Small intestine (tissue), 7 donors: Measurements from ENCODE around the gene HPSE2. TPM values are rescaled to one million over a fixed set of nuclear protein-coding genes. Genes with fewer than 3 reads are reported as not detected.

Source experiments
- DNase-seq, 2 donors: peaks; one replicate each; pipeline versions ENCODE4 v3.0.0 to v3.0.0-alpha.2; 2013
- FAIRE-seq: peaks from 2 replicates; lab custom pipeline; 2012; peaks lifted over from hg19 to GRCh38; lab: Jason Lieb, UNC
- H3K27ac ChIP-seq, 3 donors: one replicate each; pipeline ENCODE4 v1.5.1; 2013; ENCODE audit warnings: low read length in 2 of 3, mild to moderate bottlenecking in 2 of 3, control low read depth in 1 of 3, inconsistent platforms in 1 of 3, low read depth in 1 of 3, moderate library complexity in 1 of 3
- H3K27me3 ChIP-seq, 3 donors: one replicate each; pipeline ENCODE4 v1.6.1; 2013; ENCODE audit warnings: low read length in 3 of 3, inconsistent platforms in 1 of 3; ENCODE audit not compliant: control insufficient read depth in 3 of 3, insufficient read depth in 3 of 3
- H3K36me3 ChIP-seq, 3 donors: one replicate each; pipeline ENCODE4 v1.6.1; 2013; ENCODE audit warnings: low read length in 3 of 3, inconsistent platforms in 1 of 3, low read depth in 1 of 3, mild to moderate bottlenecking in 1 of 3, moderate library complexity in 1 of 3; ENCODE audit not compliant: control insufficient read depth in 3 of 3, insufficient read depth in 2 of 3
- H3K4me1 ChIP-seq, 3 donors: one replicate each; pipeline ENCODE4 v1.6.1; 2013; ENCODE audit warnings: low read length in 2 of 3, inconsistent platforms in 1 of 3, low read depth in 1 of 3, mild to moderate bottlenecking in 1 of 3, moderate library complexity in 1 of 3; ENCODE audit not compliant: control insufficient read depth in 3 of 3, insufficient read depth in 2 of 3
- H3K4me3 ChIP-seq, 3 donors: one replicate each; pipeline ENCODE4 v1.5.1; 2013; ENCODE audit warnings: low read length in 3 of 3, control low read depth in 1 of 3, inconsistent platforms in 1 of 3, low read depth in 1 of 3, mild to moderate bottlenecking in 1 of 3, moderate library complexity in 1 of 3
- H3K9me3 ChIP-seq, 2 donors: one replicate each; pipeline ENCODE4 v1.6.1; 2013; ENCODE audit warnings: low read depth in 1 of 2, low read length in 1 of 2; ENCODE audit not compliant: control insufficient read depth in 2 of 2, insufficient read depth in 1 of 2
- WGBS, 3 donors: extraction: QIAGEN DNeasy Blood & Tissue Kit; methylation state at CpG; one replicate each; pipeline ENCODE4 v1.1.7; 2013; 5-methylcytosine and 5-hydroxymethylcytosine counted together
- polyA plus RNA-seq, 4 donors: library from polyadenylated mRNA; stranded (reverse) in 3 of 4; unstranded in 1 of 4; fragments of 200-250 nt in 3 of 4; fragments of 120-200 nt in 1 of 4; gene quantifications; one replicate each; pipeline versions ENCODE4 v1.2.1 to v1.2.3, GENCODE V29; 2013
- donor health status: healthy with polysubstance abuse.
- donor health status: control.
- donor health status: control.
- donor health status: Bipolar disorder and iron deficiency.
- donor health status: healthy.

HPSE2 gene
- polyA plus RNA-seq, 4 donors: 0.22 to 9.4 (median 1.2) TPM

DNA sequence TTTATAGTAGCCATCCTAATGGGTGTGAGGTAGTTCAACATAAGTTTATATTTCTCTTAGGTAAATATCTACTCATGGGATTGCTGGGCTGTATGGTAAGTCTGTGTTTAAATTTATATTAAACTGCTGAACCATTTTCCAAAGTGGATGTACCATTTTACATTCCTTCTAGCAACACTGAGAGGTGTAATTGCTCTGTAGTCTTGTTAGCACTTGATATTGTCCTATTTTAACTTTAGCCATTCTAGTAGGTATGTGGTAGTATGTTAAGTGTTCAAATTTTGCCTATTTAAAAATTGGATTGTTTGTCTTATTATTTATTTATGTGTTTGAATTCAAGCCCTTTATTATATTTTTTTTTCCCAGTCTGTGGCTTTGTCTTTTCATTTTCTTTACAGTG is 786.4 kb downstream of the HPSE2 start:
- H3K27ac ChIP-seq: no peak overlapping the region
- no peaks in the 10 kb centered on the region for H3K27me3 ChIP-seq
- no peaks in the 10 kb centered on the region for H3K9me3 ChIP-seq
- peaks cover 0 to 6% (median 0%) of the 10 kb centered on the region in 3 donors for H3K4me1 ChIP-seq
- FAIRE-seq (no peak), DNase-seq (no peak)
- H3K36me3 ChIP-seq: peaks cover 0 to 12% (median 5%) of the 10 kb centered on the region in 3 donors
- H3K4me3 ChIP-seq: no peak overlapping the region

DNA sequence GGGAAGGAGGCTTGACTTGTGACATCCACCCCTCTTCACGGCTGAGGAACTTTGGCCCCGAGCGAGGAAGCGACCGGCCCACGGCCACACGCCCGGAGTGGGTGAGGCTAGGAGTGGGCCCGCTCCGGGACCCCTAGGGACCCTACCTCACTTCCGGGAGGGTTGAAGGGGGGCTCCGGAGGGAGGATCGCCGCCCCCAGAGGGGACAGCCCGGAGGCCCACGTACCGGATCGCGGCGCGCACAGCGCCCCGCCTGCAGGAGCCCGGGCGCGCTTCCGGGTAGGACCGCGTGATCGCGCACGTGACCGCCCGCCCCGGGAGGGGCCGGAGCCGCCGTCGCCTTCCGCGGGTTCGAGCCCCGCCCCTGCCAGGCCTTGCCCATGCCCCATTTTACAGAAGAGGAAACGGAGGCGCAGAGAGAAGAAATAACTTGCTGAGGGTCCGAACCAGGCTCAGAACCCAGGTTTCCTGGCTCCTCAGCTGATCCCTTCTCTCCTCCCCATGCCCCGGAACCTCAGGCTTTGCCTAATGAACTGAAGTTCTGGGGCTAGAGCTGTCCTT is 788.9 kb downstream of the HPSE2 start, which contains the start of gene HPS1:
Gene HPS1, minus strand, starts transcription at position 275 of the 561 bp plus-strand sequence. CDS start 3,695 bp downstream, outside the sequence.
- Histone ChIP-seq H3K27me3 (no peaks in the 10 kb centered on the region), H3K27ac (peak within 1 kb of the TSS; percentile 81 to 92 (median 85)), H3K4me3 (peak within 1 kb of the TSS; percentile 90), H3K9me3 (no peaks in the 10 kb centered on the region), H3K4me1 (peaks cover 0 to 6% (median 0%) of the 10 kb centered on the region in 3 donors), H3K36me3 (peaks cover 5 to 31% (median 10%) of the 10 kb centered on the region in 3 donors)
- DNase-seq (peak; percentile 74 to 87), FAIRE-seq (no peak)
- 2% methylated on average over 35 to 47 of the region's 47 CpGs for WGBS, 3 donors

DNA sequence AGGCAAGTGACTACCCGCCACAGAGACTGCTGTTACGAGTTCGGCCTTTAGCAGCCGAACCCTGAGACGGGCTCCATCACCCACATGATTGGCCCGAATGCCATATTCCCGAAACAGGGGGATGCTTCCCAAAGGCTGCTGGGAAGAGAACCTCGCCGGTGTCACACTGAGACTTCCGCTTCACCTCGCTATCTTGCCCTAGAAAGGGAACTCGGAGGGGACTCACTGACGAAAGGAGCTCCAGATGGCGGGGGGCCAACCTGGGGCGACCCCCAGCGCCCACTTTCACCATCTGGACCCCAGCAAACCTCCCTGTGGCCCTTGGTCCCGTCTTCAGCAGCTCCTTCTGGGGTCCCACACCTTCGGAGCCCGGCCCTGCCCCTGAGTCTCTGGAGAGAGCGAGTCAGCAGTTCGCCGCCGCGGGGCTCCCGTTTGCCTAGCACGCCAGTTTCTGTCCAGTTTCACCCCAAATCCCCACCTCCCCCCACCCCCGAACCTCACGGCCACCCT is 789.4 kb downstream of the HPSE2 start:
- Histone ChIP-seq H3K27ac (peak overlapping the region; percentile 81 to 92 (median 85)), H3K27me3 (no peaks in the 10 kb centered on the region), H3K4me3 (peak overlapping the region; percentile 90), H3K9me3 (no peaks in the 10 kb centered on the region), H3K4me1 (peaks cover 0 to 6% (median 0%) of the 10 kb centered on the region in 3 donors), H3K36me3 (peaks cover 5 to 31% (median 10%) of the 10 kb centered on the region in 3 donors)
- 1 to 4% (median 1%) methylated on average over 28 of the region's 28 CpGs for WGBS, 3 donors
- FAIRE-seq (no peak), DNase-seq (peak in 1 of 2 donors; percentile 43)

DNA sequence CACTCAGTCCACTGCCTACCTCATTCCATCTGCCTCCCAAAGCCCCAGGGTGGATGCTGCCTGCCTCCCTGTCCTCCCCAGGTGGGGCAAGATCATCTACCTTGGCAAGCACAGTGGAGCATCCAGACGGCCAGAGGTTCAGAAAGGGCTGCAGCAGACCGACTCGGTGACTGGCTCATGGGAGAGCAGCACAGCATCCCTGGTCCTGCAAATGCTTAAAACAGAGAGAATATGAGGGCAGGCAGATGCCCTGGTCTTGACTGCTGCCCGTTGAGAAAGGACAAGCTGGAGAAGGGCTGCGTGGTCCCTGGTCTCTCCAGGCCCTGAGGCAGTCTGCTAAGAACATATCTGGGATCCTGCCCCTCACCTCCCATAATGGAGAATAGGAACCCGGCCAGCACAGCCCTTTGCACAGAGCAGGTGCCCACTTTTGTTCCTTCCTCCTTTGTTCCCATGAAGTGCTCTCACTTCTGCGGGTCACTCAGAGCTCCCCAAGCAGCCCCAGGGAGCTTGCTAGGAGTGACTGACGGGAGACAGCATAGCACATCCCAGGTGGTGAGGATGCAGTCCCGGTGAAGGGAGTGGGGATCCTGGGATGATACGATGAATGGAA is 790.3 kb downstream of the HPSE2 start:
- FAIRE-seq (no peak), DNase-seq (no peak)
- peaks cover 0 to 6% (median 0%) of the 10 kb centered on the region in 3 donors for H3K4me1 ChIP-seq
- H3K4me3 ChIP-seq: peak overlapping the region in 2 of 3 donors; percentile 90
- H3K27me3 ChIP-seq: no peaks in the 10 kb centered on the region
- H3K27ac ChIP-seq: peak overlapping the region in 1 of 3 donors; percentile 92
- H3K9me3 ChIP-seq: no peaks in the 10 kb centered on the region
- peaks cover 5 to 31% (median 10%) of the 10 kb centered on the region in 3 donors for H3K36me3 ChIP-seq
- 75 to 90% (median 82%) methylated on average over 10 of the region's 10 CpGs for WGBS, 3 donors

DNA sequence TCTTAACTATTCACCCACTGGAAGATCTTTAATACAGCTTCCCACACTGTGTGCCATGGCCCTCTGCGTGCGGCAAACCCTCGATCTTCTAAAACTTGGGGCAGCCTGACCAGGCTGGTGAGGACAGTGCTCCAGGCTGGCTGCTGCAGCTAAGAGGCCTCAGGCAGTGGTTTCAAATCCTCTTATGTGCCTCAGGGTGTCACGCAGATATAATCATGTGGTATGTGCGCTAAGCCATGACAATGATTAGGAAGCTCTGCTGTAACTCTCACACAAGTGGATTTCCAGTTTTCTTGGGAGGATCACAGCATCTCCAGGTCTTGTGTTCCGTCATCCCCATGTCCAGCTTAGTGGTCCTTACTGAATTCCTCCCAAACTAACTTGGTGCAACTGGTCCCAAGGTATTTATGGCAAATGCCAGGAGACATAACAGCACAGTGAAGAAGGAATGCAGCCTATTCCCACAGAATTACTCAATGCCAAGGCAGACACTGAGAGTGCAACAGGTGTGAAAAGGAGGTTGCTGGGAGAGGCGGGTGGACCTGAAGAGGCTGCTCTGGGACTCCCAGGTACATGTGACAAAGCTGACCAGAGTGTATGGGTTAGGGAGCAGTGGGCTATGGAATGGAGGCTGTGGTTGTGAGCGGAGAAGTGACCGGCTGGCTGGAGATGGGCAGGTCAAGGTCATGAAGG is 791.2 kb downstream of the HPSE2 start:
- Histone ChIP-seq H3K4me1 (peaks cover 0 to 6% (median 0%) of the 10 kb centered on the region in 3 donors), H3K27ac (no peak overlapping the region), H3K9me3 (no peaks in the 10 kb centered on the region), H3K4me3 (no peak overlapping the region), H3K36me3 (peaks cover 5 to 31% (median 10%) of the 10 kb centered on the region in 3 donors), H3K27me3 (no peaks in the 10 kb centered on the region)
- no peak for DNase-seq
- FAIRE-seq: no peak
- 86 to 97% (median 92%) methylated on average over 9 of the region's 9 CpGs for WGBS, 3 donors

DNA sequence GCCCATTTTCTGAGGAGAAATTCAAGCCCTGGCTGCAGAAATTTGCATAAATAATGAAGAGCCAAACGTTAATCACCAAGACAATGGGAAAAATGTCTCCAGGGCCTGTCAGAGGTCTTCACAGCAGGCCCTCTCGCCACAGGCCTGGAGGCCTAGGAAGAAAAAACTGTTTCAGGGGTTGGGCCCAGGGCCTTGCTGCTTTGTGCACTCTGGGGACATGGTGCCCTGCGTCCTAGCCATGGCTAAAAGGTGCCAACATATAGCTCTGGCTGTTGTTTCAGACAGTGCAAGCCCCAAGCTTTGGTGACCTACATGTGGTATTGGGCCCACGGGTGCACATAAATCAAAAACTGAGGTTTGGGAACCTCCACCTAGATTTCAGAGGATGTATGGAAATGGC is 796.9 kb downstream of the HPSE2 start:
- WGBS, 3 donors: 91 to 93% (median 92%) methylated on average over 4 of the region's 4 CpGs
- Histone ChIP-seq H3K4me3 (no peak overlapping the region), H3K27ac (no peak overlapping the region), H3K27me3 (no peaks in the 10 kb centered on the region), H3K9me3 (no peaks in the 10 kb centered on the region), H3K36me3 (peaks cover 20 to 44% (median 22%) of the 10 kb centered on the region in 3 donors), H3K4me1 (no peaks in the 10 kb centered on the region)
- FAIRE-seq: no peak
- DNase-seq: no peak

DNA sequence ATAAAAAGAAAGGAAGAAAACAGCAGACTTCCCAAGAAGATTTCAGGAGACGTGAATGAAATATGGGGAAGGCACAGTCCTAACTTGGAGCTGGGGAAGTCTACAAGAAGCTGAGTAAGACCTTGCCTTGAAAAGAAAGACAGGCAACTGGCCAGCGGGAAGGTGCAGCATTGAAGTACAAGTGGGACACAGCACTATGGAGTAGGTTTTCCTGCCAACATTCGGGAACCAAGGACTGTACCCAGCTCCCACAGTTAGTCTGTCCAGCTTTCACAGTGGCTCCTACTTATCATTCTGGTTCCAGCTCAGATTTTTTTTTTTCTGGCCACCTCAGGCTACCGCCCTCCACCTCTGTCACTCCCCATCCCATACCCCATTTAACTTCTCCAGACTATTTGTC is 798.9 kb downstream of the HPSE2 start:
- Histone ChIP-seq H3K4me3 (no peak overlapping the region), H3K27me3 (no peaks in the 10 kb centered on the region), H3K36me3 (peaks cover 16 to 40% (median 24%) of the 10 kb centered on the region in 3 donors), H3K9me3 (peaks cover 0 to 4% of the 10 kb centered on the region in 2 donors), H3K4me1 (no peaks in the 10 kb centered on the region), H3K27ac (no peak overlapping the region)
- no peak for DNase-seq
- FAIRE-seq: no peak
- 94 to 100% (median 95%) methylated on average over 4 of the region's 4 CpGs for WGBS, 3 donors

DNA sequence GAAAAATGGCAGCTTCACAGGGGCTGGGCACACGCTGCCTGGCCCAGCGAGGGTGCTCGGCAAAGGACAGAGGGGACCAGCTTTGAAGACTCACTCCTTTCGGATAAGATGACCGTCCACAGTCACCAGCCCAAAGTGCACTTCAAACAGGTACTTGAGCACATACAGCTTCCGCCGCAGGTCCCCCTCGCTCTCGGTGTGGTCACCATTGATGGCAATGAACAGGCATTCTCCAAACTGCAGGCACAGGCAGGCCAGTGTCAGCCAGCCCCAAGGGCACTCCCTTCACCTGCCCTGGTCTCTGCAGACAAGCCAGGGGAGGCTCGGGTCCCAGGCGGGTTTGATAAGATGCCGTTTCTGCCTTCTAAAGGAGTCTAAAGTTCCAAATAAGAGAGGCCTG is 800.5 kb downstream of the HPSE2 start:
- FAIRE-seq: no peak
- Histone ChIP-seq H3K4me3 (no peak overlapping the region), H3K27ac (no peak overlapping the region), H3K36me3 (peaks cover 16 to 51% (median 33%) of the 10 kb centered on the region in 3 donors), H3K27me3 (no peaks in the 10 kb centered on the region), H3K9me3 (peaks cover 0 to 4% of the 10 kb centered on the region in 2 donors), H3K4me1 (no peaks in the 10 kb centered on the region)
- DNase-seq: no peak
- WGBS, 3 donors: 96 to 97% (median 97%) methylated on average over 12 of the region's 12 CpGs
